GM10248 (cell line): ENCODE results near the gene CEACAM18.

ENCODE experiments used
- CTCF ChIA-PET: fragments of 300-600 bp; sonication (Branson Sonifier 250); formaldehyde crosslinking; extraction: SDS; loops from one replicate; lab custom pipeline; 2021; ENCODE audit warnings: antibody characterized with exemption; lab: Yijun Ruan, JAX
- POLR2A ChIA-PET: fragments of 350-650 bp; sonication (Branson Sonifier 250); formaldehyde crosslinking; extraction: SDS; loops from one replicate; lab custom pipeline; 2020; ENCODE audit warnings: antibody characterized with exemption; lab: Yijun Ruan, JAX
- DNase-seq: peaks from one replicate; pipeline ENCODE4 v3.0.0; 2012; ENCODE audit errors: extremely low spot score
- CTCF ChIP-seq: IDR thresholded peaks from 2 replicates; pipeline ENCODE4 v1.5.1; 2012; ENCODE audit warnings: mild to moderate bottlenecking, low read depth; ENCODE audit errors: extremely low read depth, missing control alignments, control extremely low read depth

Gene CEACAM18

GRCh38 chr19:51507640-51508058, 29.3 kb downstream of the CEACAM18 start:
- POLR2A ChIA-PET: interaction anchor here (0.6 kb wide), 1 partner anchor 1189 kb away, joined by 5 read pairs; no protein-coding TSS in a partner anchor
- TF ChIP-seq CTCF: no peak
- no peak for DNase-seq
- CTCF ChIA-PET: interaction anchor here (1.1 to 5.4 kb wide), 6 partner anchors 7 to 180 kb away, joined by 3 to 55 read pairs (median 4); no protein-coding TSS in a partner anchor

- no peak for TF ChIP-seq CTCF
- no peak for DNase-seq
- ChIA-PET CTCF (interaction anchor here (1.1 to 5.4 kb wide), 5 partner anchors 7 to 180 kb away, joined by 3 to 55 read pairs (median 4); no protein-coding TSS in a partner anchor), POLR2A (interaction anchor here (0.6 kb wide), 1 partner anchor 1189 kb away, joined by 5 read pairs; no protein-coding TSS in a partner anchor)
Measured at GRCh38 chr19:51508059-51508733, 29.9 kb downstream of the CEACAM18 start.

GRCh38 chr19:51509823-51510660, 31.7 kb downstream of the CEACAM18 start:
- ChIA-PET POLR2A (no interaction called here), CTCF (interaction anchor here (1.1 to 1.6 kb wide), 2 partner anchors 39 to 147 kb away, joined by 3 to 5 read pairs; no protein-coding TSS in a partner anchor)
- no peak for DNase-seq
- no peak for TF ChIP-seq CTCF

- peak; percentile 35 for TF ChIP-seq CTCF
- POLR2A ChIA-PET: no interaction called here
- CTCF ChIA-PET: interaction anchor here (1.1 kb wide), 1 partner anchor 21 kb away, joined by 3 read pairs; the partner anchor contains the start of gene SIGLEC6
- no peak for DNase-seq
Measured at GRCh38 chr19:51511353-51511752, 33.0 kb downstream of the CEACAM18 start.

- TF ChIP-seq CTCF: no peak
- POLR2A ChIA-PET: no interaction called here
- no peak for DNase-seq
- CTCF ChIA-PET: interaction anchor here (0.9 to 5.7 kb wide), 25 partner anchors 9 to 256 kb away, joined by 3 to 60 read pairs (median 4); partner anchors contain the start of gene SIGLEC6
Measured at GRCh38 chr19:51513968-51514367, 35.6 kb downstream of the CEACAM18 start.

- TF ChIP-seq CTCF: peak; percentile 67
- peak; percentile 63 for DNase-seq
- ChIA-PET CTCF (interaction anchor here (0.7 to 5.7 kb wide), 31 partner anchors 10 to 251 kb away, joined by 3 to 60 read pairs (median 4); partner anchors contain the start of genes SIGLEC14 and SIGLEC6), POLR2A (no interaction called here)
Measured at GRCh38 chr19:51514866-51515481, 36.6 kb downstream of the CEACAM18 start.
